Upper lobe of right lung (tissue), 1 donor: ENCODE measurements around the gene ORC4. TPM values are rescaled to one million over a fixed set of nuclear protein-coding genes. Genes with fewer than 3 reads are reported as not detected.
"Not testable (repeated sequence)": the region's sequence is repeated elsewhere in the genome, so short reads cannot be mapped to it uniquely, and the experiment has no call there.

Source experiments
- ATAC-seq: fragments of 200-7000 bp; cut with Tn5 transposase; one replicate; pipeline ENCODE4 v1.9.1; 2020; ENCODE audit warnings: mild to moderate bottlenecking, moderate library complexity
- DNase-seq: peaks from one replicate; pipeline ENCODE4 v3.0.0-alpha.2; 2020
- H3K27ac ChIP-seq: fragments of 200-600 bp; one replicate; pipeline ENCODE4 v1.8.0; 2022
- H3K27me3 ChIP-seq: fragments of 200-600 bp; one replicate; pipeline ENCODE4 v1.8.0; 2022; ENCODE audit warnings: mild to moderate bottlenecking
- H3K36me3 ChIP-seq: fragments of 200-600 bp; one replicate; pipeline ENCODE4 v1.8.0; 2022
- H3K4me1 ChIP-seq: fragments of 200-600 bp; one replicate; pipeline ENCODE4 v1.8.0; 2022
- H3K4me3 ChIP-seq: fragments of 200-600 bp; one replicate; pipeline ENCODE4 v1.8.0; 2022; ENCODE audit warnings: mild to moderate bottlenecking
- H3K9me3 ChIP-seq: fragments of 200-600 bp; one replicate; pipeline ENCODE4 v1.8.0; 2022
- CTCF ChIP-seq: fragments of 200-600 bp; IDR thresholded peaks from one replicate; pipeline ENCODE4 v1.8.0; 2022; ENCODE audit warnings: antibody characterized with exemption
- intact Hi-C: fragments of 100-400 bp; cut with DNase I; formaldehyde crosslinking; loops from one replicate; pipeline ENCODE4 v1.11.0; 2022
- total RNA-seq: library from RNA; stranded (reverse); fragmentation: NEBNext Ultra II Directional; extraction: Animal tissue kit (Norgen Biotek cat#: 25700); gene quantifications from one replicate; pipeline ENCODE4 v1.2.1, GENCODE V29; 2021
- donor health status: DM: no; HTN: yes; CAD: no; lungs with severe emphysema.

Gene ORC4
- total RNA-seq, 1 donor from 2014 or later = 38.2 TPM

- Histone ChIP-seq H3K27me3 (no peaks in the 10 kb centered on the region), H3K36me3 (no peaks in the 10 kb centered on the region), H3K4me3 (no peak overlapping the region), H3K4me1 (peaks cover 8% of the 10 kb centered on the region), H3K9me3 (no peaks in the 10 kb centered on the region), H3K27ac (no peak overlapping the region)
- intact Hi-C loops = no loop called here
- TF ChIP-seq CTCF = no peak
- DNase-seq = no peak
- ATAC-seq = no peak
Measured at GRCh38 chr2:148014616-148015015, 5.9 kb downstream of the ORC4 start.

- Histone ChIP-seq H3K4me1 (peaks cover 4% of the 10 kb centered on the region), H3K27ac (no peak overlapping the region), H3K4me3 (no peak overlapping the region), H3K27me3 (no peaks in the 10 kb centered on the region), H3K36me3 (no peaks in the 10 kb centered on the region), H3K9me3 (no peaks in the 10 kb centered on the region)
- no peak for ATAC-seq
- intact Hi-C loops = no loop called here
- DNase-seq = no peak
- no peak for TF ChIP-seq CTCF
Measured at GRCh38 chr2:148013876-148014275, 6.7 kb downstream of the ORC4 start.

- H3K4me1 ChIP-seq, H3K27me3 ChIP-seq, H3K9me3 ChIP-seq, H3K27ac ChIP-seq, intact Hi-C loops, ATAC-seq, DNase-seq, H3K4me3 ChIP-seq, H3K36me3 ChIP-seq: not testable (repeated sequence)
Measured at GRCh38 chr2:148008411-148008810, 12.1 kb downstream of the ORC4 start.

GRCh38 chr2:148007219-148007900, 13.2 kb downstream of the ORC4 start:
- Histone ChIP-seq H3K9me3 (peaks cover 3% of the 10 kb centered on the region), H3K27ac (no peak overlapping the region), H3K4me3 (no peak overlapping the region), H3K36me3 (no peaks in the 10 kb centered on the region), H3K4me1 (no peaks in the 10 kb centered on the region), H3K27me3 (no peaks in the 10 kb centered on the region)
- no peak for DNase-seq
- intact Hi-C loops = no loop called here
- ATAC-seq = no peak
- no peak for TF ChIP-seq CTCF

- intact Hi-C loops = no loop called here
- no peaks in the 10 kb centered on the region for H3K36me3 ChIP-seq
- DNase-seq (no peak), ATAC-seq (no peak)
- no peak overlapping the region for H3K4me3 ChIP-seq
- H3K9me3 ChIP-seq = peaks cover 5% of the 10 kb centered on the region
- H3K4me1 ChIP-seq = no peaks in the 10 kb centered on the region
- H3K27ac ChIP-seq = no peak overlapping the region
- no peaks in the 10 kb centered on the region for H3K27me3 ChIP-seq
- no peak for TF ChIP-seq CTCF
Measured at GRCh38 chr2:148006249-148007007, 14.1 kb downstream of the ORC4 start.

- H3K36me3 ChIP-seq, H3K4me1 ChIP-seq, H3K27ac ChIP-seq, intact Hi-C loops, H3K27me3 ChIP-seq, DNase-seq, H3K4me3 ChIP-seq, ATAC-seq, H3K9me3 ChIP-seq: not testable (repeated sequence)
Measured at GRCh38 chr2:148002420-148002819, 18.1 kb downstream of the ORC4 start.
